H1 (cell line): Measurements from ENCODE around the gene CEACAM8. TPM values are rescaled to one million over a fixed set of nuclear protein-coding genes. Genes with fewer than 3 reads are reported as not detected.

ENCODE experiments used
- CTCF ChIA-PET: fragments of 300-600 bp; sonication (Branson Sonifier 250); formaldehyde crosslinking; loops from one replicate; lab custom pipeline; 2021; ENCODE audit not compliant: partially characterized antibody; lab: Charles Lee
- POLR2A ChIA-PET: fragments of 300-600 bp; sonication (Branson Sonifier 250); formaldehyde crosslinking; loops from one replicate; lab custom pipeline; 2021; ENCODE audit warnings: inconsistent platforms; ENCODE audit not compliant: partially characterized antibody; lab: Charles Lee
- DNase-seq, 2 experiments: peaks; one replicate each; pipeline versions ENCODE4 v3.0.0 to v3.0.0-alpha.2; 2010 to 2022; ENCODE audit warnings: low spot score in 2 of 2, low read depth in 1 of 2, mixed read lengths in 1 of 2
- FAIRE-seq: peaks from 2 replicates; lab custom pipeline; 2011; peaks lifted over from hg19 to GRCh38; lab: Jason Lieb, UNC
- H2AFZ ChIP-seq: 2 replicates; pipeline ENCODE4 v1.8.1; 2012; ENCODE audit warnings: low read length, inconsistent platforms
- H2AK5ac ChIP-seq: 2 replicates; pipeline ENCODE4 v1.6.1; 2013; ENCODE audit warnings: low read depth, low read length
- H2BK120ac ChIP-seq: replicated peaks from 2 replicates; pipeline ENCODE3; 2013; ENCODE audit warnings: low read depth, low read length, inconsistent platforms
- H2BK12ac ChIP-seq: 2 replicates; pipeline ENCODE4 v1.6.1; 2013; ENCODE audit warnings: low read depth, low read length
- H2BK15ac ChIP-seq: 2 replicates; pipeline ENCODE4 v1.6.1; 2013; ENCODE audit warnings: low read length
- H2BK20ac ChIP-seq: 2 replicates; pipeline ENCODE4 v1.6.1; 2013; ENCODE audit warnings: low read length
- H2BK5ac ChIP-seq: 2 replicates; pipeline ENCODE4 v1.6.1; 2013; ENCODE audit warnings: low read depth, low read length
- H3K14ac ChIP-seq: 2 replicates; pipeline ENCODE4 v1.6.1; 2013; ENCODE audit warnings: inconsistent platforms; ENCODE audit not compliant: insufficient read length
- H3K18ac ChIP-seq: 2 replicates; pipeline ENCODE4 v1.6.1; 2013; ENCODE audit warnings: low read length; ENCODE audit errors: extremely low read depth
- H3K23ac ChIP-seq: 2 replicates; pipeline ENCODE4 v1.6.1; 2013; ENCODE audit warnings: inconsistent platforms; ENCODE audit not compliant: insufficient read length
- H3K23me2 ChIP-seq: 2 replicates; pipeline ENCODE4 v1.6.1; 2013; ENCODE audit warnings: low read depth, low read length
- H3K27ac ChIP-seq: 2 replicates; pipeline ENCODE4 v1.6.1; 2011; ENCODE audit warnings: low read depth, low read length, inconsistent platforms
- H3K27me3 ChIP-seq, 4 experiments: replicated peaks in 1 of 4; 1 replicate in 1 of 4; 2 replicates in 3 of 4; pipeline versions ENCODE4 v1.6.1 to v1.8.1; 2011 to 2013; ENCODE audit warnings: low read length in 3 of 4, mild to moderate bottlenecking in 3 of 4, inconsistent platforms in 2 of 4, mixed read lengths in 2 of 4, moderate library complexity in 1 of 4; ENCODE audit not compliant: control insufficient read depth in 3 of 4, insufficient read depth in 3 of 4; ENCODE audit errors: extremely low read depth in 1 of 4
- H3K36me3 ChIP-seq, 4 experiments: 2 replicates each; pipeline versions ENCODE4 v1.6.1 to v1.8.1; 2011 to 2013; ENCODE audit warnings: mild to moderate bottlenecking in 4 of 4, low read length in 3 of 4, moderate library complexity in 2 of 4, control low read depth in 1 of 4, inconsistent platforms in 1 of 4; ENCODE audit not compliant: insufficient read depth in 4 of 4, control insufficient read depth in 2 of 4
- H3K4ac ChIP-seq: replicated peaks from 2 replicates; pipeline ENCODE3; 2013; ENCODE audit warnings: low read length, low read depth, mixed read lengths, inconsistent platforms; ENCODE audit not compliant: insufficient read length
- H3K4me1 ChIP-seq, 4 experiments: replicated peaks in 1 of 4; 1 replicate in 1 of 4; 2 replicates in 3 of 4; pipeline versions ENCODE4 v1.6.1 to v1.8.1; 2011 to 2013; ENCODE audit warnings: low read length in 3 of 4, inconsistent platforms in 2 of 4, mixed read lengths in 1 of 4; ENCODE audit not compliant: insufficient read depth in 4 of 4, control insufficient read depth in 3 of 4
- H3K4me2 ChIP-seq, 2 experiments: 2 replicates each; pipeline versions ENCODE4 v1.6.1 to v1.8.1; 2011 to 2013; ENCODE audit warnings: low read depth in 2 of 2, low read length in 2 of 2, control low read depth in 1 of 2, inconsistent platforms in 1 of 2, mild to moderate bottlenecking in 1 of 2; ENCODE audit not compliant: insufficient read depth in 1 of 2
- H3K4me3 ChIP-seq, 4 experiments: fragments of 200-600, 300-600 bp in 1 of 4; sonication (generic), shearing (Covaris generic), sonication (Bioruptor Twin) in 1 of 4; 2 replicates each; pipeline versions ENCODE4 v1.5.1 to v1.8.1; 2011 to 2016; ENCODE audit warnings: low read length in 4 of 4, low read depth in 3 of 4, control low read depth in 2 of 4, inconsistent platforms in 2 of 4, mild to moderate bottlenecking in 2 of 4, mixed read lengths in 1 of 4, moderate library complexity in 1 of 4; ENCODE audit not compliant: insufficient read depth in 2 of 4; ENCODE audit errors: extremely low read depth in 1 of 4
- H3K56ac ChIP-seq: replicated peaks from 2 replicates; pipeline ENCODE3; 2013; ENCODE audit warnings: low read depth, mild to moderate bottlenecking, mixed read lengths, low read length, inconsistent platforms; ENCODE audit not compliant: insufficient read length
- H3K79me1 ChIP-seq: 2 replicates; pipeline ENCODE4 v1.6.1; 2013; ENCODE audit warnings: low read depth, low read length, control low read depth
- H3K79me2 ChIP-seq, 2 experiments: 2 replicates each; pipeline versions ENCODE4 v1.6.1 to v1.8.1; 2012 to 2013; ENCODE audit warnings: low read length in 2 of 2, mild to moderate bottlenecking in 2 of 2, inconsistent platforms in 1 of 2; ENCODE audit not compliant: insufficient read depth in 2 of 2, control insufficient read depth in 1 of 2
- H3K9ac ChIP-seq, 4 experiments: replicated peaks in 1 of 4; 1 replicate in 1 of 4; 2 replicates in 3 of 4; pipeline versions ENCODE4 v1.6.1 to v1.8.1; 2011 to 2013; ENCODE audit warnings: low read depth in 3 of 4, low read length in 3 of 4, control low read depth in 2 of 4, mild to moderate bottlenecking in 2 of 4, moderate library complexity in 2 of 4, inconsistent platforms in 1 of 4; ENCODE audit errors: extremely low read depth in 1 of 4
- H3K9me3 ChIP-seq, 2 experiments: 2 replicates each; pipeline versions ENCODE4 v1.6.1 to v1.8.1; 2012 to 2013; ENCODE audit warnings: mild to moderate bottlenecking in 2 of 2, moderate library complexity in 2 of 2, control low read depth in 1 of 2, inconsistent platforms in 1 of 2, low read depth in 1 of 2, low read length in 1 of 2, mixed read lengths in 1 of 2; ENCODE audit not compliant: insufficient read depth in 2 of 2
- H4K20me1 ChIP-seq, 2 experiments: replicated peaks in 1 of 2; 2 replicates each; pipeline versions ENCODE3 to v1.8.1; 2011 to 2013; ENCODE audit warnings: inconsistent platforms in 2 of 2, low read length in 2 of 2, mild to moderate bottlenecking in 1 of 2; ENCODE audit not compliant: insufficient read depth in 2 of 2, control insufficient read depth in 1 of 2
- H4K5ac ChIP-seq: 2 replicates; pipeline ENCODE4 v1.6.1; 2013; ENCODE audit warnings: low read length, low read depth, mixed read lengths, inconsistent platforms; ENCODE audit not compliant: insufficient read length
- H4K8ac ChIP-seq: 2 replicates; pipeline ENCODE4 v1.8.0; 2013; ENCODE audit warnings: mild to moderate bottlenecking, moderate library complexity, low read length, inconsistent platforms; ENCODE audit not compliant: insufficient read depth; ENCODE audit errors: extremely low read depth
- H4K91ac ChIP-seq: replicated peaks from 2 replicates; pipeline ENCODE3; 2013; ENCODE audit warnings: low read length, mixed read lengths, inconsistent platforms; ENCODE audit not compliant: insufficient read length
- CTBP2 ChIP-seq: IDR thresholded peaks from 2 replicates; pipeline ENCODE4 v1.7.0; 2011; ENCODE audit warnings: borderline replicate concordance, mild to moderate bottlenecking, moderate library complexity, mixed read lengths, low read length; ENCODE audit not compliant: insufficient read depth, insufficient read length
- EP300 ChIP-seq, 2 experiments: IDR thresholded peaks; 1 replicate in 1 of 2; 2 replicates in 1 of 2; pipeline ENCODE4 v1.6.1; 2011 to 2012; ENCODE audit warnings: low read depth in 2 of 2, low read length in 2 of 2, mild to moderate bottlenecking in 2 of 2, borderline replicate concordance in 1 of 2, inconsistent platforms in 1 of 2, moderate library complexity in 1 of 2
- KDM1A ChIP-seq: fragments of 200-600, 300-600 bp; sonication (generic); IDR thresholded peaks from 2 replicates; pipeline ENCODE4 v1.7.1; 2016; ENCODE audit warnings: mild to moderate bottlenecking, low read length, borderline replicate concordance
- KDM4A ChIP-seq: IDR thresholded peaks from one replicate; pipeline ENCODE4 v1.7.1; 2012; ENCODE audit warnings: low read depth, mild to moderate bottlenecking, moderate library complexity, low read length, inconsistent platforms; ENCODE audit not compliant: severe bottlenecking
- MAFK ChIP-seq: IDR thresholded peaks from 2 replicates; pipeline ENCODE4 v1.6.1; 2012; ENCODE audit warnings: low read depth, mild to moderate bottlenecking, improper control_type of control experiment, low read length
- SRF ChIP-seq: IDR thresholded peaks from 2 replicates; pipeline ENCODE4 v1.6.1; 2011; ENCODE audit warnings: mild to moderate bottlenecking, low read depth, low read length, moderate library complexity
- TAF1 ChIP-seq: IDR thresholded peaks from 2 replicates; pipeline ENCODE4 v1.6.1; 2011; ENCODE audit warnings: mild to moderate bottlenecking, low read depth, low read length
- WGBS, 2 experiments: shearing (Covaris generic) in 1 of 2; methylation state at CpG; one replicate each; pipeline versions ENCODE4 v1.1.6 to v1.1.7; 2013 to 2015; ENCODE audit warnings: low lambda C conversion rate in 2 of 2, mixed read lengths in 2 of 2, inconsistent platforms in 1 of 2, low coverage in 1 of 2, missing lambda C conversion rate in 1 of 2; ENCODE audit not compliant: insufficient replicate concordance in 2 of 2, insufficient coverage in 1 of 2, insufficient read length in 1 of 2; ENCODE audit errors: extremely low coverage in 1 of 2, missing lambda C conversion rate in 1 of 2; 5-methylcytosine and 5-hydroxymethylcytosine counted together
- polyA plus RNA-seq, 7 experiments: library from polyadenylated mRNA; depleted of rRNA in 3 of 7; stranded (reverse) in 5 of 7; unstranded in 2 of 7; fragments of >200 nt in 5 of 7; fragments of 200-250 nt in 2 of 7; gene quantifications; 1 replicate in 5 of 7; 2 replicates in 1 of 7; 4 replicates in 1 of 7; pipeline versions ENCODE4 v1.2.1 to v1.2.3, GENCODE V29; 2011 to 2013; ENCODE audit warnings: missing spikeins in 2 of 7, mixed read lengths in 2 of 7
- total RNA-seq: library from RNA; stranded (reverse); fragmentation: NEBNext Ultra II Directional; extraction: Animal tissue kit (Norgen Biotek cat#: 25700); gene quantifications from 2 replicates; pipeline ENCODE4 v1.2.1, GENCODE V29; 2021
- TF ChIP-seq, protein P1 (sequence below): IDR thresholded peaks from 2 replicates; pipeline ENCODE4 v1.6.1; 2012; ENCODE audit warnings: inconsistent platforms
- TF ChIP-seq, protein P2 (sequence below): IDR thresholded peaks from 2 replicates; pipeline ENCODE4 v1.6.1; 2012; ENCODE audit warnings: low read length, inconsistent platforms
- TF ChIP-seq, protein P3 (sequence below): IDR thresholded peaks from 2 replicates; pipeline ENCODE4 v1.6.1; 2011; ENCODE audit warnings: low read depth, mild to moderate bottlenecking, low read length; ENCODE audit not compliant: insufficient read depth

CEACAM8 gene
- total and polyA plus RNA-seq, 2 of the 8 experiments (the other 6 are each of a cell fraction or from before 2014, with no cell fraction given), result not detected

- no peak overlapping the region for H2BK12ac ChIP-seq
- no peak overlapping the region; the same call in 1 of the 2 replicates for H2BK5ac ChIP-seq
- no peaks in the 10 kb centered on the region for H3K36me3 ChIP-seq
- H2BK20ac ChIP-seq, result no peak overlapping the region
- H3K27me3 ChIP-seq, result no peaks in the 10 kb centered on the region
- no peak overlapping the region for H3K23ac ChIP-seq
- no peak overlapping the region for H3K56ac ChIP-seq
- H3K79me1 ChIP-seq, result no peaks in the 10 kb centered on the region
- H2BK15ac ChIP-seq, result no peak overlapping the region
- H4K20me1 ChIP-seq, result no peaks in the 10 kb centered on the region
- no peak overlapping the region for H2AK5ac ChIP-seq
- no peak overlapping the region for H3K9ac ChIP-seq
- ChIA-PET CTCF (interaction anchor here (3.4 to 5.2 kb wide), 4 partner anchors 31 to 120 kb away, joined by 19 to 51 read pairs (median 30); partner anchors contain the start of genes CEACAM1 and CEACAM8), POLR2A (no interaction called here)
- no peak overlapping the region for H4K5ac ChIP-seq
- no peak overlapping the region for H2AFZ ChIP-seq
- H3K4ac ChIP-seq, result no peak overlapping the region
- no peak for DNase-seq
- H3K14ac ChIP-seq, result no peak overlapping the region
- H3K4me1 ChIP-seq, result peaks cover 3 to 11% (median 5%) of the 10 kb centered on the region in 4 experiments; a peak in 6 of 7 replicates
- no peaks in the 10 kb centered on the region for H3K23me2 ChIP-seq
- no peaks in the 10 kb centered on the region for H3K9me3 ChIP-seq
- no peak overlapping the region for H3K4me2 ChIP-seq
- H3K18ac ChIP-seq, result no peak overlapping the region
- no peak overlapping the region for H2BK120ac ChIP-seq
- 92% methylated on average over 4 of the region's 4 CpGs; no CpG with 5 or more reads in 1 of the 2 experiments for WGBS, 2 experiments
- H3K27ac ChIP-seq, result no peak overlapping the region
- H4K8ac ChIP-seq, result no peak overlapping the region; the same call in 1 of the 2 replicates
- FAIRE-seq, result no peak
- H3K4me3 ChIP-seq, result no peak overlapping the region
- H4K91ac ChIP-seq, result no peak overlapping the region
- H3K79me2 ChIP-seq, result no peaks in the 10 kb centered on the region
- TF ChIP-seq EP300 (IDR thresholded peaks at IDR 0.05; ENCODE audit: borderline replicate concordance in 1 of 2, low read depth in 2 of 2, low read length in 2 of 2), result no peak
- no peak for TF ChIP-seq KDM4A
- TF ChIP-seq, protein P1, sequence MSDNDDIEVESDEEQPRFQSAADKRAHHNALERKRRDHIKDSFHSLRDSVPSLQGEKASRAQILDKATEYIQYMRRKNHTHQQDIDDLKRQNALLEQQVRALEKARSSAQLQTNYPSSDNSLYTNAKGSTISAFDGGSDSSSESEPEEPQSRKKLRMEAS, result no peak
- no peak for TF ChIP-seq KDM1A
- TF ChIP-seq, protein P2, sequence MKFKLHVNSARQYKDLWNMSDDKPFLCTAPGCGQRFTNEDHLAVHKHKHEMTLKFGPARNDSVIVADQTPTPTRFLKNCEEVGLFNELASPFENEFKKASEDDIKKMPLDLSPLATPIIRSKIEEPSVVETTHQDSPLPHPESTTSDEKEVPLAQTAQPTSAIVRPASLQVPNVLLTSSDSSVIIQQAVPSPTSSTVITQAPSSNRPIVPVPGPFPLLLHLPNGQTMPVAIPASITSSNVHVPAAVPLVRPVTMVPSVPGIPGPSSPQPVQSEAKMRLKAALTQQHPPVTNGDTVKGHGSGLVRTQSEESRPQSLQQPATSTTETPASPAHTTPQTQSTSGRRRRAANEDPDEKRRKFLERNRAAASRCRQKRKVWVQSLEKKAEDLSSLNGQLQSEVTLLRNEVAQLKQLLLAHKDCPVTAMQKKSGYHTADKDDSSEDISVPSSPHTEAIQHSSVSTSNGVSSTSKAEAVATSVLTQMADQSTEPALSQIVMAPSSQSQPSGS, result no peak
- no peak for TF ChIP-seq SRF
- no peak for TF ChIP-seq MAFK
- TF ChIP-seq TAF1, result no peak
- no peak for TF ChIP-seq CTBP2
- TF ChIP-seq, protein P3, sequence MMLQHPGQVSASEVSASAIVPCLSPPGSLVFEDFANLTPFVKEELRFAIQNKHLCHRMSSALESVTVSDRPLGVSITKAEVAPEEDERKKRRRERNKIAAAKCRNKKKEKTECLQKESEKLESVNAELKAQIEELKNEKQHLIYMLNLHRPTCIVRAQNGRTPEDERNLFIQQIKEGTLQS, result no peak
These were observed 34.0 kb downstream of the CEACAM8 start for GRCh38 chr19:42560731-42561130.
